ENCODE results near the gene PPP2R5B. TPM values are rescaled to one million over a fixed set of nuclear protein-coding genes. Genes with fewer than 3 reads are reported as not detected.

The PPP2R5B gene
- total and polyA plus RNA-seq, 9 of the 15 experiments (the other 6 are each of a cell fraction or from before 2014, with no cell fraction given) = 0.10 to 7.8 (median 3.3) TPM

- TF ChIP-seq TEAD4 (IDR thresholded peaks at IDR 0.05; ENCODE audit: low read length) (peak; percentile 97), TEAD4 (CRISPR knock-in tag; IDR thresholded peaks at IDR 0.05; ENCODE audit: borderline replicate concordance) (no peak), ZNF263 (CRISPR knock-in tag; IDR thresholded peaks at IDR 0.05; ENCODE audit: borderline replicate concordance) (peak; percentile 72; the same call in 1 of the 2 replicates), MLLT1 (IDR thresholded peaks at IDR 0.05) (0 out of 4 replicates have a peak, but pooled peaks have one; percentile 34 to 49), PHF21A (IDR thresholded peaks at IDR 0.05; ENCODE audit: borderline replicate concordance, low read depth) (peak; percentile 87; the same call in 1 of the 2 replicates), NR2C1 (IDR thresholded peaks at IDR 0.05) (peak; percentile 61; the same call in 1 of the 2 replicates), NR2C1 (tag; IDR thresholded peaks at IDR 0.05) (peak; percentile 35; the same call in 1 of the 2 replicates), E2F5 (CRISPR knock-in tag; IDR thresholded peaks at IDR 0.05) (peak; percentile 70; the same call in 1 of the 2 replicates), ZBTB26 (CRISPR knock-in tag; IDR thresholded peaks at IDR 0.05) (peak; percentile 53; the same call in 1 of the 2 replicates), BRCA1 (IDR thresholded peaks at IDR 0.05) (no peak), BRCA1 (CRISPR knock-in tag; IDR thresholded peaks at IDR 0.05) (no peak), RAD21 (CRISPR knock-in tag; conservative IDR thresholded peaks at IDR 0.05 in 1 of 2, IDR thresholded peaks at IDR 0.05 in 1 of 2) (peak in 1 of 2 experiments; percentile 8; a peak in 2 of 4 replicates), UBTF (IDR thresholded peaks at IDR 0.05; ENCODE audit: borderline replicate concordance in 1 of 2, low read depth in 2 of 2, low read length in 2 of 2) (0 out of 4 replicates have a peak, but pooled peaks of 1 of the 2 experiments have one; percentile 47), ZBTB17 (CRISPR knock-in tag; IDR thresholded peaks at IDR 0.05) (peak; percentile 77; the same call in 1 of the 2 replicates), ATF7 (IDR thresholded peaks at IDR 0.05) (peak; percentile 90), EP300 (IDR thresholded peaks at IDR 0.05; ENCODE audit: low read length) (peak; percentile 98), HDGF (IDR thresholded peaks at IDR 0.05) (0 out of 2 replicates have a peak, but pooled peaks have one; percentile 26), SMAD1 (IDR thresholded peaks at IDR 0.05; ENCODE audit: low read depth, low read length, partially characterized antibody) (peak; percentile 83), HDAC8 (tag; IDR thresholded peaks at IDR 0.05) (no peak), ADNP (tag; IDR thresholded peaks at IDR 0.05) (peak; percentile 83), RBM34 (IDR thresholded peaks at IDR 0.05; ENCODE audit: borderline replicate concordance, insufficient read depth, low read length) (no peak), FOXP1 (CRISPR knock-in tag; IDR thresholded peaks at IDR 0.05) (0 out of 2 replicates have a peak, but pooled peaks have one; percentile 57), EGR1 (conservative IDR thresholded peaks at IDR 0.05) (peak; percentile 92)
Measured at GRCh38 chr11:64888729-64889511, 35.6 kb upstream of the PPP2R5B start (continued).
